Breast epithelium (tissue), 3 donors: Measurements from ENCODE around the gene DHX35.

ENCODE experiments used
- POLR2AphosphoS5 ChIP-seq, 3 donors: sonication (generic); formaldehyde crosslinking; IDR thresholded peaks; one replicate each; pipeline ENCODE4 v1.6.1; 2017; ENCODE audit warnings: antibody characterized with exemption in 3 of 3
- TF ChIP-seq, protein P1 (sequence below), 3 donors: fragments of 450-650 bp; IDR thresholded peaks; one replicate each; pipeline ENCODE4 v1.5.1; 2016 to 2017; ENCODE audit warnings: antibody characterized with exemption in 3 of 3, mild to moderate bottlenecking in 3 of 3, moderate library complexity in 3 of 3

DNA sequence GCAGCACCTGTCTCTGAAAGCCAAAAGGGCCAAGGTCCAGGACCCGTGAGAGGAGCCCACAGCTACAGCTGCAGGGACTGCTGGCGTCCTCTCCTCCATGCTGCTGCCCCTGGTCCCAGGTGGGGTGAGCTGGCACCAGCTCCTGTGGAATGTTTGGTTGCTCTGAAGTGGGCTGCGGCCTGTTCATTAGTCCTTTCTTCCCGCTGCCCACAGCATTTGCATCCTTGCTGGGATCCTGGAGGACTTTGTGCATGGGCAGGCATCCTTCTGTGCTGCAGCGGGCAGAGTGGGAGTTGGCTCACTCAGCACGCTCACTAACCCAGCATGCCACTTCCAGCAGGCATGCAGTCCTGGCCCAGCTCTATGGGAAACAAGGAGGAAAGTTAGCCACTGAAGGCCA, 76.4 kb downstream of the DHX35 start:
- TF ChIP-seq, protein P1, sequence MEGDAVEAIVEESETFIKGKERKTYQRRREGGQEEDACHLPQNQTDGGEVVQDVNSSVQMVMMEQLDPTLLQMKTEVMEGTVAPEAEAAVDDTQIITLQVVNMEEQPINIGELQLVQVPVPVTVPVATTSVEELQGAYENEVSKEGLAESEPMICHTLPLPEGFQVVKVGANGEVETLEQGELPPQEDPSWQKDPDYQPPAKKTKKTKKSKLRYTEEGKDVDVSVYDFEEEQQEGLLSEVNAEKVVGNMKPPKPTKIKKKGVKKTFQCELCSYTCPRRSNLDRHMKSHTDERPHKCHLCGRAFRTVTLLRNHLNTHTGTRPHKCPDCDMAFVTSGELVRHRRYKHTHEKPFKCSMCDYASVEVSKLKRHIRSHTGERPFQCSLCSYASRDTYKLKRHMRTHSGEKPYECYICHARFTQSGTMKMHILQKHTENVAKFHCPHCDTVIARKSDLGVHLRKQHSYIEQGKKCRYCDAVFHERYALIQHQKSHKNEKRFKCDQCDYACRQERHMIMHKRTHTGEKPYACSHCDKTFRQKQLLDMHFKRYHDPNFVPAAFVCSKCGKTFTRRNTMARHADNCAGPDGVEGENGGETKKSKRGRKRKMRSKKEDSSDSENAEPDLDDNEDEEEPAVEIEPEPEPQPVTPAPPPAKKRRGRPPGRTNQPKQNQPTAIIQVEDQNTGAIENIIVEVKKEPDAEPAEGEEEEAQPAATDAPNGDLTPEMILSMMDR (IDR thresholded peaks at IDR 0.05) = no peak
- TF ChIP-seq POLR2AphosphoS5 (IDR thresholded peaks at IDR 0.05) = no peak
